Activated CD4-positive, alpha-beta T cell treated with anti-CD3 and anti-CD28 coated beads, Interleukin-2, amount 10 ng/mL, durations not matched to agents 7 days and 5 days (primary cell): ENCODE data around the gene MCF2L. TPM values are rescaled to one million over a fixed set of nuclear protein-coding genes. Genes with fewer than 3 reads are reported as not detected.
A peak's percentile ranks its signal among the peaks of the same experiment; 100 is the strongest.
"Not testable (repeated sequence)": the region's sequence is repeated elsewhere in the genome, so short reads cannot be mapped to it uniquely, and the experiment has no call there.

Source experiments
- CTCF ChIA-PET: fragments of 350-600 bp; sonication (Branson Sonifier 250); formaldehyde crosslinking; loops from one replicate; lab custom pipeline; 2021; ENCODE audit warnings: antibody characterized with exemption; lab: Charles Lee
- POLR2A ChIA-PET: fragments of 350-600 bp; sonication (Branson Sonifier 250); formaldehyde crosslinking; loops from one replicate; lab custom pipeline; 2021; ENCODE audit warnings: antibody characterized with exemption; lab: Charles Lee
- DNase-seq: peaks from one replicate; pipeline ENCODE4 v3.0.0-alpha.2; 2020
- H3K27ac Mint-ChIP-seq: one replicate; pipeline ENCODE4 v1.8.0; 2021; ENCODE audit warnings: mild to moderate bottlenecking, moderate library complexity, mixed read lengths
- H3K27me3 Mint-ChIP-seq: one replicate; pipeline ENCODE4 v1.8.0; 2021; ENCODE audit warnings: mixed read lengths
- H3K36me3 Mint-ChIP-seq: one replicate; pipeline ENCODE4 v1.8.0; 2021; ENCODE audit warnings: low read depth, mixed read lengths
- H3K4me1 Mint-ChIP-seq: one replicate; pipeline ENCODE4 v1.8.0; 2021; ENCODE audit warnings: mixed read lengths
- H3K4me3 Mint-ChIP-seq: one replicate; pipeline ENCODE4 v1.8.0; 2021; ENCODE audit warnings: mild to moderate bottlenecking, moderate library complexity, mixed read lengths
- H3K9me3 Mint-ChIP-seq: one replicate; pipeline ENCODE4 v1.8.0; 2021; ENCODE audit warnings: mixed read lengths
- total RNA-seq, 2 experiments: library from RNA; stranded (reverse); gene quantifications; one replicate each; pipeline ENCODE4 v1.2.3, GENCODE V29; 2021

The MCF2L gene
- total RNA-seq, 2 experiments from 2014 or later, result 1.2 to 1.4 TPM

- ChIA-PET CTCF (no interaction called here), POLR2A (no interaction called here)
- Mint-ChIP-seq H3K9me3 (no peaks in the 10 kb centered on the region), H3K27me3 (no peaks in the 10 kb centered on the region), H3K27ac (peak overlapping the region; percentile 57), H3K4me3 (no peak overlapping the region), H3K36me3 (no peaks in the 10 kb centered on the region), H3K4me1 (no peaks in the 10 kb centered on the region)
- DNase-seq, result no peak
Observed at GRCh38 chr13:113077566-113077952, 108.5 kb downstream of the MCF2L start.

GRCh38 chr13:113077953-113078901, 109.2 kb downstream of the MCF2L start:
- peak overlapping the region; percentile 60 for H3K27ac Mint-ChIP-seq
- ChIA-PET CTCF (interaction anchor here (0.6 kb wide), 1 partner anchor 73 kb away, joined by 3 read pairs; no protein-coding TSS in a partner anchor), POLR2A (no interaction called here)
- H3K4me1 Mint-ChIP-seq, result no peaks in the 10 kb centered on the region
- no peaks in the 10 kb centered on the region for H3K27me3 Mint-ChIP-seq
- no peaks in the 10 kb centered on the region for H3K36me3 Mint-ChIP-seq
- H3K9me3 Mint-ChIP-seq, result no peaks in the 10 kb centered on the region
- H3K4me3 Mint-ChIP-seq, result no peak overlapping the region
- DNase-seq, result no peak

- H3K27ac Mint-ChIP-seq, result peak overlapping the region; percentile 60
- CTCF ChIA-PET, result interaction anchor here (0.6 kb wide), 1 partner anchor 74 kb away, joined by 3 read pairs; no protein-coding TSS in a partner anchor
- DNase-seq, result no peak
Observed at GRCh38 chr13:113078902-113079780, 110.1 kb downstream of the MCF2L start.

GRCh38 chr13:113079781-113080080, 110.7 kb downstream of the MCF2L start:
- H3K27me3 Mint-ChIP-seq, H3K4me1 Mint-ChIP-seq, H3K4me3 Mint-ChIP-seq, CTCF ChIA-PET, H3K27ac Mint-ChIP-seq, H3K36me3 Mint-ChIP-seq, H3K9me3 Mint-ChIP-seq, POLR2A ChIA-PET, DNase-seq: not testable (repeated sequence)

More at GRCh38 chr13:113078902-113079780, 110.1 kb downstream of the MCF2L start:
- H3K4me3 Mint-ChIP-seq, result no peak overlapping the region
- no peaks in the 10 kb centered on the region for H3K27me3 Mint-ChIP-seq
- H3K9me3 Mint-ChIP-seq, result no peaks in the 10 kb centered on the region
- POLR2A ChIA-PET, result no interaction called here
- no peaks in the 10 kb centered on the region for H3K36me3 Mint-ChIP-seq
- no peaks in the 10 kb centered on the region for H3K4me1 Mint-ChIP-seq

- Mint-ChIP-seq H3K4me3 (no peak overlapping the region), H3K27ac (no peak overlapping the region), H3K27me3 (no peaks in the 10 kb centered on the region), H3K9me3 (no peaks in the 10 kb centered on the region), H3K36me3 (no peaks in the 10 kb centered on the region), H3K4me1 (no peaks in the 10 kb centered on the region)
- CTCF ChIA-PET, result no interaction called here
- POLR2A ChIA-PET, result no interaction called here
- no peak for DNase-seq
Observed at GRCh38 chr13:113080361-113080831, 111.4 kb downstream of the MCF2L start.

- no peaks in the 10 kb centered on the region for H3K36me3 Mint-ChIP-seq
- H3K4me3 Mint-ChIP-seq, result no peak overlapping the region
- H3K4me1 Mint-ChIP-seq, result no peaks in the 10 kb centered on the region
- H3K27ac Mint-ChIP-seq, result no peak overlapping the region
- ChIA-PET CTCF (interaction anchor here (0.6 kb wide), 1 partner anchor 121 kb away, joined by 3 read pairs; no protein-coding TSS in a partner anchor), POLR2A (no interaction called here)
- H3K9me3 Mint-ChIP-seq, result no peaks in the 10 kb centered on the region
- no peak for DNase-seq
- no peaks in the 10 kb centered on the region for H3K27me3 Mint-ChIP-seq
Observed at GRCh38 chr13:113080901-113081521, 112.0 kb downstream of the MCF2L start.

GRCh38 chr13:113082198-113083021, 113.4 kb downstream of the MCF2L start:
- Mint-ChIP-seq H3K9me3 (no peaks in the 10 kb centered on the region), H3K4me3 (no peak overlapping the region), H3K4me1 (no peaks in the 10 kb centered on the region), H3K27me3 (no peaks in the 10 kb centered on the region), H3K27ac (no peak overlapping the region), H3K36me3 (no peaks in the 10 kb centered on the region)
- no peak for DNase-seq
- ChIA-PET CTCF (no interaction called here), POLR2A (no interaction called here)

- CTCF ChIA-PET, result no interaction called here
- Mint-ChIP-seq H3K4me1 (no peaks in the 10 kb centered on the region), H3K9me3 (no peaks in the 10 kb centered on the region), H3K27ac (no peak overlapping the region), H3K4me3 (no peak overlapping the region), H3K27me3 (no peaks in the 10 kb centered on the region), H3K36me3 (no peaks in the 10 kb centered on the region)
- DNase-seq, result no peak
- POLR2A ChIA-PET, result no interaction called here
Observed at GRCh38 chr13:113083022-113083373, 114.0 kb downstream of the MCF2L start.

- CTCF ChIA-PET, result no interaction called here
- H3K4me3 Mint-ChIP-seq, result no peak overlapping the region
- no peaks in the 10 kb centered on the region for H3K36me3 Mint-ChIP-seq
- no peak for DNase-seq
- H3K4me1 Mint-ChIP-seq, result no peaks in the 10 kb centered on the region
- H3K27me3 Mint-ChIP-seq, result no peaks in the 10 kb centered on the region
- POLR2A ChIA-PET, result no interaction called here
- H3K27ac Mint-ChIP-seq, result no peak overlapping the region
- H3K9me3 Mint-ChIP-seq, result no peaks in the 10 kb centered on the region
Observed at GRCh38 chr13:113083402-113084061, 114.5 kb downstream of the MCF2L start.

- DNase-seq, result no peak
- H3K36me3 Mint-ChIP-seq, result no peaks in the 10 kb centered on the region
- ChIA-PET CTCF (no interaction called here), POLR2A (no interaction called here)
- H3K4me3 Mint-ChIP-seq, result no peak overlapping the region
- no peaks in the 10 kb centered on the region for H3K9me3 Mint-ChIP-seq
- H3K27me3 Mint-ChIP-seq, result no peaks in the 10 kb centered on the region
- no peaks in the 10 kb centered on the region for H3K4me1 Mint-ChIP-seq
- no peak overlapping the region for H3K27ac Mint-ChIP-seq
Observed at GRCh38 chr13:113084094-113084942, 115.3 kb downstream of the MCF2L start.

GRCh38 chr13:113084943-113085540, 116.0 kb downstream of the MCF2L start:
- Mint-ChIP-seq H3K36me3 (no peaks in the 10 kb centered on the region), H3K27ac (no peak overlapping the region), H3K4me1 (no peaks in the 10 kb centered on the region), H3K9me3 (no peaks in the 10 kb centered on the region), H3K27me3 (no peaks in the 10 kb centered on the region), H3K4me3 (no peak overlapping the region)
- no peak for DNase-seq
- ChIA-PET POLR2A (no interaction called here), CTCF (no interaction called here)
